Measurements from ENCODE around the gene BCR. TPM values are rescaled to one million over a fixed set of nuclear protein-coding genes. Genes with fewer than 3 reads are reported as not detected.

The BCR gene
- total and polyA plus RNA-seq, 2 of the 13 experiments (the other 11 are each of a cell fraction or from before 2014, with no cell fraction given), result 19.9 to 33.6 TPM

DNA sequence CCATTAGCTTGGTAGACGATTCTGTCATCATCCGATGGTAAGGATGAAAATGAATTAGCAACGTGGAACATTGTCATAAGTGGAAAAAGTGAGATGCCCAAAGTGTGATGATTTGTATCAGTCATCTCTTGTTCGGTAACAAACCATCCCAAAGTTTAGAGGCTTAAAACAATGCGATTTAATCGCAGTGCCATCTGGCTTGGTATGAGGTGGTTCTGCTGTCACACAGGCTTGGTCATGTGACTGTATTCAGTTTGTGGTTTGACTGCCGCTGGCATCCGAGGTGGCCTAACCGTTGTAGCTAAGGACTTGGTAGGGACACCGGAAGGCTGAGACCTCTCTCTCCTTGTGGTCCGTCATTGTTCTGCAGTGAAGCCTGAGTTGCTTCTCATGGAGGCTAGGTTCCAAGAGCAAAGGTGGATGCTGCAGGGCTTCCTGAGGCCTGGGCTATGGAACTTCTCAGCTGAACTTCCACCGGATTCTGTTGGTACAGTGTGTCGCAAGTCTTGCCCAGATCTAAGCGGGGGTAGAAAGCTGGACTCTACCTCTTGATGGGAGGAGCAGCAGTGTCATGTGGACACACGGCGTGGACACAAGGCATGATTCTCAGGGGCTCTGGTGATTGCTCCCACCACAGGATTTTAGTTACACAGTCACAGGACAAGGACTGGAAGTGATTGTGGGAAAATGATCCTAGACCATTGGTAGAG is 36.3 kb downstream of the BCR start (continued):
- TF ChIP-seq ZHX1 (CRISPR knock-in tag; IDR thresholded peaks at IDR 0.05; ENCODE audit: low read depth) (0 out of 2 replicates have a peak, but pooled peaks have one; percentile 38), SUZ12 (IDR thresholded peaks at IDR 0.05; ENCODE audit: low read depth, low read length) (no peak), ZNF839 (CRISPR knock-in tag; IDR thresholded peaks at IDR 0.05; ENCODE audit: borderline replicate concordance) (no peak), PHF8 (CRISPR knock-in tag; IDR thresholded peaks at IDR 0.05) (peak; percentile 47), ZXDC (CRISPR knock-in tag; IDR thresholded peaks at IDR 0.05) (no peak), KAT8 (CRISPR knock-in tag; IDR thresholded peaks at IDR 0.05) (peak; percentile 64; the same call in 1 of the 2 replicates), ZNF101 (CRISPR knock-in tag; IDR thresholded peaks at IDR 0.05; ENCODE audit: borderline replicate concordance, low read depth) (no peak), ERF (CRISPR knock-in tag; IDR thresholded peaks at IDR 0.05) (peak; percentile 67; the same call in 1 of the 2 replicates), RAD21 (CRISPR knock-in tag; IDR thresholded peaks at IDR 0.05) (no peak), ZSCAN25 (CRISPR knock-in tag; IDR thresholded peaks at IDR 0.05) (0 out of 2 replicates have a peak, but pooled peaks have one; percentile 21), ZNF740 (CRISPR knock-in tag; IDR thresholded peaks at IDR 0.05) (no peak)
- TF ChIP-seq, protein P1, sequence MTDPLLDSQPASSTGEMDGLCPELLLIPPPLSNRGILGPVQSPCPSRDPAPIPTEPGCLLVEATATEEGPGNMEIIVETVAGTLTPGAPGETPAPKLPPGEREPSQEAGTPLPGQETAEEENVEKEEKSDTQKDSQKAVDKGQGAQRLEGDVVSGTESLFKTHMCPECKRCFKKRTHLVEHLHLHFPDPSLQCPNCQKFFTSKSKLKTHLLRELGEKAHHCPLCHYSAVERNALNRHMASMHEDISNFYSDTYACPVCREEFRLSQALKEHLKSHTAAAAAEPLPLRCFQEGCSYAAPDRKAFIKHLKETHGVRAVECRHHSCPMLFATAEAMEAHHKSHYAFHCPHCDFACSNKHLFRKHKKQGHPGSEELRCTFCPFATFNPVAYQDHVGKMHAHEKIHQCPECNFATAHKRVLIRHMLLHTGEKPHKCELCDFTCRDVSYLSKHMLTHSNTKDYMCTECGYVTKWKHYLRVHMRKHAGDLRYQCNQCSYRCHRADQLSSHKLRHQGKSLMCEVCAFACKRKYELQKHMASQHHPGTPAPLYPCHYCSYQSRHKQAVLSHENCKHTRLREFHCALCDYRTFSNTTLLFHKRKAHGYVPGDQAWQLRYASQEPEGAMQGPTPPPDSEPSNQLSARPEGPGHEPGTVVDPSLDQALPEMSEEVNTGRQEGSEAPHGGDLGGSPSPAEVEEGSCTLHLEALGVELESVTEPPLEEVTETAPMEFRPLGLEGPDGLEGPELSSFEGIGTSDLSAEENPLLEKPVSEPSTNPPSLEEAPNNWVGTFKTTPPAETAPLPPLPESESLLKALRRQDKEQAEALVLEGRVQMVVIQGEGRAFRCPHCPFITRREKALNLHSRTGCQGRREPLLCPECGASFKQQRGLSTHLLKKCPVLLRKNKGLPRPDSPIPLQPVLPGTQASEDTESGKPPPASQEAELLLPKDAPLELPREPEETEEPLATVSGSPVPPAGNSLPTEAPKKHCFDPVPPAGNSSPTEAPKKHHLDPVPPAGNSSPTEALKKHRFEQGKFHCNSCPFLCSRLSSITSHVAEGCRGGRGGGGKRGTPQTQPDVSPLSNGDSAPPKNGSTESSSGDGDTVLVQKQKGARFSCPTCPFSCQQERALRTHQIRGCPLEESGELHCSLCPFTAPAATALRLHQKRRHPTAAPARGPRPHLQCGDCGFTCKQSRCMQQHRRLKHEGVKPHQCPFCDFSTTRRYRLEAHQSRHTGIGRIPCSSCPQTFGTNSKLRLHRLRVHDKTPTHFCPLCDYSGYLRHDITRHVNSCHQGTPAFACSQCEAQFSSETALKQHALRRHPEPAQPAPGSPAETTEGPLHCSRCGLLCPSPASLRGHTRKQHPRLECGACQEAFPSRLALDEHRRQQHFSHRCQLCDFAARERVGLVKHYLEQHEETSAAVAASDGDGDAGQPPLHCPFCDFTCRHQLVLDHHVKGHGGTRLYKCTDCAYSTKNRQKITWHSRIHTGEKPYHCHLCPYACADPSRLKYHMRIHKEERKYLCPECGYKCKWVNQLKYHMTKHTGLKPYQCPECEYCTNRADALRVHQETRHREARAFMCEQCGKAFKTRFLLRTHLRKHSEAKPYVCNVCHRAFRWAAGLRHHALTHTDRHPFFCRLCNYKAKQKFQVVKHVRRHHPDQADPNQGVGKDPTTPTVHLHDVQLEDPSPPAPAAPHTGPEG (CRISPR knock-in tag; IDR thresholded peaks at IDR 0.05), result 0 out of 2 replicates have a peak, but pooled peaks have one; percentile 36
- TF ChIP-seq, protein P2, sequence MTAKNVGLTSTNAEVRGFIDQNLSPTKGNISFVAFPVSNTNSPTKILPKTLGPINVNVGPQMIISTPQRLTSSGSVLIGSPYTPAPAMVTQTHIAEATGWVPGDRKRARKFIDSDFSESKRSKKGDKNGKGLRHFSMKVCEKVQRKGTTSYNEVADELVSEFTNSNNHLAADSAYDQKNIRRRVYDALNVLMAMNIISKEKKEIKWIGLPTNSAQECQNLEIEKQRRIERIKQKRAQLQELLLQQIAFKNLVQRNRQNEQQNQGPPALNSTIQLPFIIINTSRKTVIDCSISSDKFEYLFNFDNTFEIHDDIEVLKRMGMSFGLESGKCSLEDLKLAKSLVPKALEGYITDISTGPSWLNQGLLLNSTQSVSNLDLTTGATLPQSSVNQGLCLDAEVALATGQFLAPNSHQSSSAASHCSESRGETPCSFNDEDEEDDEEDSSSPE (CRISPR knock-in tag; IDR thresholded peaks at IDR 0.05), result peak; percentile 77
